ENCODE measurements around the gene TMEM238.

DNA sequence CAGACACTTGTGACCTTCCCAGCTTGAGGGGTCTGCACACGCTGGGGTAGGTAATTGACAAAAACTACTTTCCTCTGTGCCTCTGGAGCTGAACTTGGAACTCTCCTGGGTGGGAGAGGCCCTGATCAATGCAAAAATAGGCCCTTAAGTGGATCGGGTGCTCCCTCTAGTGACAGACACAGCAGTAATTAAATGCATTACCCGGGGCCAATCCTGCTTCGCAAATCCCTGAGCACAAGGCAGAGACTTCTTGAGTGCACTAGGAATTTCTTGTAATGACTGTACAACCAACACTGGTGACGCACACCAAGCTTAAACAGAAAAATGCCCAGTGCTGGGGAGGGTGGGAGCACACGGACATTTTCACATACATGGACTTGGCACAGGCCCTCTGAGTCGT is 34.1 kb upstream of the TMEM238 start:
- no peak for TF ChIP-seq EZH2phosphoT487 (IDR thresholded peaks at IDR 0.05; ENCODE audit: borderline replicate concordance, low read length)
- TF ChIP-seq, protein P1, sequence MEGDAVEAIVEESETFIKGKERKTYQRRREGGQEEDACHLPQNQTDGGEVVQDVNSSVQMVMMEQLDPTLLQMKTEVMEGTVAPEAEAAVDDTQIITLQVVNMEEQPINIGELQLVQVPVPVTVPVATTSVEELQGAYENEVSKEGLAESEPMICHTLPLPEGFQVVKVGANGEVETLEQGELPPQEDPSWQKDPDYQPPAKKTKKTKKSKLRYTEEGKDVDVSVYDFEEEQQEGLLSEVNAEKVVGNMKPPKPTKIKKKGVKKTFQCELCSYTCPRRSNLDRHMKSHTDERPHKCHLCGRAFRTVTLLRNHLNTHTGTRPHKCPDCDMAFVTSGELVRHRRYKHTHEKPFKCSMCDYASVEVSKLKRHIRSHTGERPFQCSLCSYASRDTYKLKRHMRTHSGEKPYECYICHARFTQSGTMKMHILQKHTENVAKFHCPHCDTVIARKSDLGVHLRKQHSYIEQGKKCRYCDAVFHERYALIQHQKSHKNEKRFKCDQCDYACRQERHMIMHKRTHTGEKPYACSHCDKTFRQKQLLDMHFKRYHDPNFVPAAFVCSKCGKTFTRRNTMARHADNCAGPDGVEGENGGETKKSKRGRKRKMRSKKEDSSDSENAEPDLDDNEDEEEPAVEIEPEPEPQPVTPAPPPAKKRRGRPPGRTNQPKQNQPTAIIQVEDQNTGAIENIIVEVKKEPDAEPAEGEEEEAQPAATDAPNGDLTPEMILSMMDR (IDR thresholded peaks at IDR 0.05; ENCODE audit: low read depth, low read length, poor library complexity, severe bottlenecking) = peak; percentile 87

All from DOHH2 (cell line).